HG03432 (cell line): ENCODE data around the gene ATG2A.

Experiments
- ATAC-seq: cut with Tn5 transposase; IDR thresholded peaks from one replicate; pipeline ENCODE4 v1.9.1; 2021; ENCODE audit warnings: mild to moderate bottlenecking, moderate library complexity; ENCODE audit not compliant: unreplicated experiment

The ATG2A gene

DNA sequence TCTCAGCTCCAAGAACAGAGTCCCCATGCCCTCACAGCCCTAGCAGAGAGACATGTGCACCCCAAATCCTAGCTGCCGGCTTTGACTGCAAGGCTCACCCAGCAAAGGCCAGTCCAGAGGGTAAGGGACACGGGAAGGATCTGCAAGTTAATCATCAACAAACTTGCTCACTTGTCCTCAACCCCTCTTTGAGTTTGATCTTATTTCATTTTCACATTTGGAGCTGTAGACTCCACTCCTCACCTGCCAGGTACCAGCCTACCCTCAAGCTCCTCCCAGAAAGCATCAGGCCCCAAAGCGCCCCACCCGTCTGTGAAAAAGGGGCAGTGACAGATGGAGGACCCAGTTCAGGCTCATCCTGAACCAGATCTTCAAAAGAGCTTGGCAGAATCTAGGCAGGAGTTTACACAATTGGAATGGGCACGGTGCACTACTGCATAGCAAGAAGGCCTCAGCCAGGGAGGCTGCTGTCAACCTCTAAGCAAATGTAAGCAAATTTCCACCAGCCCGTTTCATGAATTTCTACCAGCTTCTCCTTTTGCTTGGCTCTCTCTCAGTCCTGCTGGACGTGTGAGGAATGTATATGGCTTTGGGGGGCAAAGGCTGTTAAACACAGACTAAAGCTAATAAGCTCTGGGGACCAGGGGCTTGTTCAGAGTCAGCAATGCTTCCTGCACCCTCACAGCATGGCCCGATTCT is 44.1 kb downstream of the ATG2A start:
- ATAC-seq, result no peak

DNA sequence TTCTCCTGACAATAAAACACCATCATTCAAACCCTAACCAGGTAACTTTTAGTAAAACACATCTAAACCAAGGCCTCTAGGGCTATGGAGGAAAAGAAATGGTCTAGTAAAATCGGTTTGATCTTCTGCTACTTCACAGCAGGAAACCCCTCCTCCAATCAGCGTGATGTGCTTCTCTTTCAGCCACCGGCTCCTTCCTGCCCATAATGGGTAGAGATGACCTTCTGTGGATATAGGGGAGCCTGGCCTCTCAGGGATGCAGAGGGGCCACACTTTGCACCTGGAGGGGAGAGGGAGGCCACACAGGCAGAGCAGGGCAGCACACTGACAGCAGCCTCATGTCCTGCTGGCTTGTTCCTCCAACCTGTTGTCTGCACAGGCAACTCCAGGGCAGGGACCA is 45.5 kb downstream of the ATG2A start:
- no peak for ATAC-seq

DNA sequence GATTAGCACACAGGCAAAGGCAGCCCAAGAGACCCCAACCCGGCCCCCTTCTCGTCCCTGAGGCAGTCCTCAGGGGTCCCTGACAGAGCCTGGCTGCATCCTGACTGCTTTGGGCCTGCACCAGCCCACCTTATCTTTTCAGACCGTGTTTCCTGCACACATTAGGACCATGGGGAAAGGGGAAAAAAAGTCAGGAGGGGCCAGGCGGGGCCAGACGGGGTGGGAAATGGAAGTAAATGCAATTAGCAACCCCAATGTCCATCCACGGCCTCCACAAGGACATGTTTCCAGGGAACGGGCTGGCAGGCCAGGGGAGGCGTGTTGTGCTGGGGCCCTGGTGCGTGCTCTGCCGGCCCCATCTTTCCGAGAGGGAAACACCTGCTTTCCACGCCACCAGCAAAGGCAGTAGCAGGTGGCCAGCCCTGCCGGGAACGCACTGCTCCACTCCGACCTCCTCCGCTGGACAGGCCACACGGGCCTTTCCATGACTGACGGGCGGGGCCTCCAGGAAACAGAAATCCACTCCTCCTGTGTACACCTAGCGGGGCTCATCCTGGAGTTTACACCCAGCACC is 46.0 kb downstream of the ATG2A start:
- no peak for ATAC-seq

DNA sequence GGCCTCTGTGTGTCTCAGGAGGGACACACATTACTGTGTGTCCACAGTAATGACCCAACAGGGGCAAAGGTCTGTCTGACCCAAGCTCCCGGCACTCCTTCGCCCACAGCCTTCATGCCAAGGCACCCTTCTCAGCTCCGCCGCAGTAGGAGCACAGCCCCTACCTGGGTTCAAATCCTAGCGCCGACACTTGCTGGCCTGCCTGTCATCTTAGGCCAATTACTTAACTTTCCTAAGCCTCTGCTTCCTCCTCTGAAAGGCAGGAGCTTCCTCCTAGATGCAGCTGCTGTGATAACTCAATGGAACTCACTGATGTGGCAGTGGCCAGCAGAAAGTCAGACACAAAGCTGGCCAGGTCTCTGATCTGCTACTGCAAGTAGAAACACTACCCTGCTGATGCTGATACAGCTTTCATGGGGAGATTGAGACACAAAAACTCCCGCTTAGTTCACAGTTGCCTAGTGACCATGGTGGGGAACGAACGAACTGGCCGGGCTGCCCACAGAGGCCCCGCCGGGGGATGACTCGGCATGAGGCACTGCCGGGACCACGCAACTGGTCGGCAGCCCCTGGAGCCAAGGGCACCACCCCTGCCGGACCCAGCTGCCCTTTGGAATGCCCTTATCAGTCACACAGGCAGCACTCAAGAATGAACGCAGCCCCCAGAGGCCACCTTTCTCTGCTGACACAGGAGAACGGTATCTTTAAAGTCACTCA is 46.7 kb downstream of the ATG2A start:
- ATAC-seq, result no peak

DNA sequence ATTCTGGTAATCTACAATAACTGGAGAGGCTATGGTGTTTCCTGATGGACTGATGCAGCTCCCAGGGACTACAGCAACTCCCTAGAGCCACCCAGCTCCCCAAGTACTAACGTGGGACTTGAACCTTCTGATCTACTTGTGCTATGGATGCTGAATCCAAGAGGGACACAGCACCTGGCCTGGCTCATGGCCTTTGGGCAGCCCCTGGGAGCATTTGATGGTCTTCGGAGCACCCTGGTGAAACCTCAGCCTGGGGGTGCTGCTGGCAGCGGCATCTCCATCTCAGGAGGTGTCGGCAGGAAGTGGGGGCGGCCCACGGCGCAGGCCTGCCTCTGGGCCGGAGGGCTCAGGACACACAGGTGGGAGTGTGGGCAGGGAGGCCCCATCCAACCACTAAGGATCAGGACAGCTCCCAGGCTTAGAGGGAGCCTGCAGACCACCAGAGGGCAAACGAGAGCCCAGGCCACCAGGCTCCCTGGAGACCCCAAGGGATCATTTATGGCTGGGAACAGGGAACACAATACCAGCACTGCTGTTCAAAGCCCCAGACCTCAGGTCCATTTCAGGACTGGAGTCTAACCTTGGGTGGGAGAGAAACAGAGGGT is 47.3 kb downstream of the ATG2A start:
- no peak for ATAC-seq

DNA sequence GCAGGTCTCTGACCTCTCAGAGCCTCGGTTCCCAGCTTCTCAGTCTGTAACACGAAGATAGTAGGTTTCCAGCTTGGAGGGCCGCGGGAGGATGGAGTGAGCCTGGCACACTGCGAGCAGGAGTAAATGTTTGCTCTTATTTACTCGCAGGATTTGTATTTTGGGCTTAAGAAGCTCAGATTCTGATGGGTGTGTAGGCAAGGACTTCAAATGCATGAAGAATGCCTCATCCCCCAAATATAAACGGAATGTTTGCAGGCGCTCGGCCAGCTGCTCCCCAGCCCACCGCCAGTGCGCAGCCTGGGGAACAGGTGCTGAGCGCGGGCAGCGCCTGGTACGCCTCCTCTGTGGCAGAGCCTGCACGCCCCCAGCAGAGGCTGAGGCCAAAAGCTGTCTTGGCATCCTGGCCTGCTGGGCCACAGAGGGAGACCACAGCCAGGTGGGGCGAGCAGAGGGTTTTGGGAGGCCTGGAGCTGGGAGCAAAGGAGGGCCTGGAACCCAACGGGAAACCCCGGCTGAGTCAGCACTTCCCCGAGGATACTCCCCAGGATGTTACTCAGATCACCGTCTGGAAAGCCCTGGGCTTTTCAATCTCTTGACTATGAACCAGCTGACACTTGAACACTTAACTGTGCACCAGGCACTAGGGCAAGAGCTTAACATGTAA is 48.0 kb downstream of the ATG2A start:
- ATAC-seq, result no peak

DNA sequence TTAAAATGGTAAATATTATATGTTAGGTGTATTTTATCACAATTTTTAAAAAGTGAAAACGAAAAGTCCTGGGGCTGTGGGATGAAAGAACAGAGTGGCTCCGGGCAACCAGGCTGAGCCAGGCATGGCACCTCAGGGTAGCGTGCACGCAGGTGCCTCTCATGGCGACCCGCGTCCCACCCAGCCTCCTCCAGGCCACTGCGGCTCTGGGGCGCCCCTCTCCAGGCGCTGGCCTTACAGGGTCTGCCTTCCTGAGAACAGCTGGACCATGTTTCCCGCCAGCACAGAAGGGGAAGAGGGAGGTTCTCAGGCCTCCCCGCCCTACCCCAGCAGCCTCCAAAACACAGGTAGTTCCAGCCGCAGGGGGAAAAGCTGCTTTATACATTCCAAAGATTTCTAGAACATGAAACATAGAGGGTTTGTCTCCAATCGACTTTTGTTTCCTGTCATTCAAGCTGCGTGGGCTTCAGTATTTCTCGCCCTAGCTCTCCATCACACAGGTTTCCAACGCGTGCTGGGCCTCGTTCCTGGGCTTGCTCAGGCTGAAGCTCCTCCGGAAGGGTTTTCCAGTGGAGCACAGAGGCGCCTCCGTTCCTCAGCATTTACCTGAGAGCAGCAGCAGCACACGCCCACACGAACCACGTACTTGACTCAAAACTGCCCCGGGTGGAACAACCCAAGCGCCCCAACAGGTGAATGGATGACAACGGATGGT is 49.1 kb downstream of the ATG2A start:
- no peak for ATAC-seq

DNA sequence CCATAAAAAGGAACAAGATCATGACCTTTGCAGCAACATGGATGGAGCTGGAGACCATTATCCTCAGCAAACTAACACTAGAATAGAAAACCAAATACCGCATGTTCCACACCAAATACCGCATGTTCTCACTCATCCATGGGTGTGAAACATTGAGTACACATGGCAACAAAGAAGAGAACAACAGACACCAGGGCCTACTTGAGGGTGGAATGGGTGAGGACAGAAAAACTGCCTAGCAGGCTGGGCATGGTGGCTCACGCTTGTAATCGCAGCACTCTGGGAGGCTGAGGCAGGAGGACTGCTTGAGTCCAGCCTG is 50.9 kb downstream of the ATG2A start:
- no peak for ATAC-seq

DNA sequence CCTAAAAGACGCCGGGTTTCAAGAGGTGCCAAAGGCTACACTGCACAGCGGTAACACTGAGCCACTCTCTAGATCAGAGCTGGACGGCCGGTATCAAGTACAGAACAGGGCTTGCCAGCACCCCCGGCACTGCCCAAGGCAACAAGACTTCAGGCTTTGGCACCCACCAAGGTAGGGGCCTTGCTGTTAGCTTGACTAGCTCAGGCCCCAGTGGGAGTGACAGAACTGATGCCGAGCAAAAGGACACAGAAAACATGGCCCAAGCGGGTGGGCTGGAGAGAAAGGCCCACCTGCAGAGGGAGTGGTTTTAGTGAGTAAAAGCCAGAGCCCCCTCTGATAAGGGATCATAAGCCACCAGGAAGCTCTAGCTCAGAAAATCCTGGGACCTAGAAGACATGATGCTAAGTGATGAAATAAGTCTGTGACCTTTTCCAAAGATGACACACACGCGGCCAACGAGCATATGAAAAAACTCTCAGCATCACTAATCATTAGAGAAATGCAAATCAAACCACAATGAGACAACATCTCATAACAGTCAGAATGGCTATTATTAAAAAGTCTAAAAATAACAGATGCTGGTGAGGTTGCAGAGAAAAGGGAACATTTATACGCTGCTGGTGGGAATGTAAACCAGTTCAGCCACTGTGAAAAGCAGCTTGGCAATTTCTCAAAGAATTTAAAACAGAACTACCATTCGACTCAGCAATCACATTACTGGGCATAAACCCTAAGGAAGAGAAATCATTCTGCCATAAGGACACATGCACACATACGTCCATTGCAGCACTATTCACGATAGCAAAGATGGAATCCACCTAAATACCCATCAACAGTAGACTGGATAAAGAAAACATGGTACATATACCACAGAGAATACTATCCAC is 51.5 kb downstream of the ATG2A start:
- peak; percentile 41 for ATAC-seq

DNA sequence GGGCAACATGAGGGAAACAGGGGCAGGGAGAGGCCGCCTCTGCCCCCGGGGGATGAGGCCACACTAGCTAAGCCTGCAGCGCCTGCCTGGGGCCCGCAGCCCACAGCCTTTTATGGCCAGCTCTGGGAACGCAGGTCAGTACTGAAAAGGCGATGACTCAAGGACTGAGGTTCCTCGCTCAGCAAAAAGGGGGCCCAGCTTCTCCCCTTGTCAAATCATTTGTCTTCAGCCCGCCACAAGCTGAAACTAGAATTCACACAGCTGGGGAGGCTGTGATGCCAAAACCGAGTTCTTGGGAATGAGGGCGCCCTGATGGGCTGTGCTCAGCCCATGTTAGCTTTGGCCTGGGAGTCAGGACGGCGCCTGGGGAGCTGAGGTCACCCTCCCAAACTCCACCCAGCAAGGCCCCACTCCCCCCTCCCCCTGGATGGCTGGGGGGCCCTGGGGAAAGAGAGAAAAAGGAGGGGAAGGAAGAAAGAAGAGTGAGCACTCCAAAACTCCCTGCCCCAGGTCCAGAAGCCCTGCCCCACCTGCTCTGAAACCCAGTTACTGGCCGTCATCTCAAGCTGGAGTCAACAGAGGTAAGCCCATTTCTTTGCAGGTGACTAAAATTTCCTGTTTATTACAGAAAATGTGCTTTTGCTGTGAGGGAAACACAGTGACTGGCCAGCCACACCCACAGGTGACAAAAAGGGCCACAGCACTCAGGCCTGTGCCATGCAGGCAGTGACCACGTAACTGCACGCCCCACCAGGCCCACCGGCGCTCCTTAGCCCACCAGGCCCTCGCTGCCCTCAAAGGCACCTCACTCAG is 52.3 kb downstream of the ATG2A start:
- peak; percentile 19 for ATAC-seq

DNA sequence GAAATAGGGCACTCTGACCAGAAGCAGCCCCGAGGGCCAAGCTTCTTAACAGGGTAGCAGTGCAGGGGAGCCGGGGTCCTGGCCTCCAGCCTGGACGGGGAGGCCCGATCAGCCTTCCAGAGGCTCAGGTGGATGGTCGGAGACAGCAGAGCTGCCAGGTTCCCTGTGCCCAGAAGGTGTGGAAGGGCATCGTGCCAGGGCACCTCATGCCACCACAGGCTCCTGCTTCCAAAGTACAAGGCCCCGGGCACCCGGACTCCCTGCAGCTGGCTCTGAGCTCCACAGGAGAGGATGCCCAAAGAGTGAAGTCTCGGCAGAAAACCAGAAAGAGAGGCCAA is 52.9 kb downstream of the ATG2A start:
- no peak for ATAC-seq

DNA sequence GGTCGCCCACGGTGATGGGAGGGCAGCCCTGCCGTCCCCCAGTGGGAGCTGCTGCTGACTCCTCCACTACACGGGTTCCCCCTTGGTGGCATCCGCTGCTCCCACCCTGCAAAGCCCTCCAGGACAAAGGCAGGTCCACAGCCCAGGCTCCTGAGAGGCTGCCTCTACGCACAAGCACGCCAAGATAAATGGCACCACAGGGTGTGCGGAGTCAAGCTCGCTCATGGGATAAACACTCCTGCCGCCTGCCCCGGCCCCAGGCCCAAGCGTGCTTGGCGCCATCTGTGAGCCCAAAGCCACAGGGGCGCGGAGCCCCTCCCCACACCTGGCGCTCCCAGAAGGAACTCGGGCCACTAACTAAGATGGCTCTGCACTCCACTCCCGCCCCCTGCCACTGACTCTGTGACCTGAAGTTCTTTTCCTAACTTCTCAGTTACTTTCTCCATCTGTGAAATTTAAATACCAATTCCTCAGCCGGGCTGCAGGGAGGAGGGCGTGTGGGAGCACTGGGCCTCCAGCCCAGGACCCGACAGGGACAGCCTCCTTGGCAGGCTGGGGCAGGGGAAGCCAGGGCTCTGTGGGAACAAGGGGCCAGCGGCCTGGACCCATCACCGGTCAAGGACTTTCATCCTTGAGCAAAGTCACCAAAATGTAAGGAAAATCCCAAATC is 53.5 kb downstream of the ATG2A start:
- ATAC-seq, result no peak

DNA sequence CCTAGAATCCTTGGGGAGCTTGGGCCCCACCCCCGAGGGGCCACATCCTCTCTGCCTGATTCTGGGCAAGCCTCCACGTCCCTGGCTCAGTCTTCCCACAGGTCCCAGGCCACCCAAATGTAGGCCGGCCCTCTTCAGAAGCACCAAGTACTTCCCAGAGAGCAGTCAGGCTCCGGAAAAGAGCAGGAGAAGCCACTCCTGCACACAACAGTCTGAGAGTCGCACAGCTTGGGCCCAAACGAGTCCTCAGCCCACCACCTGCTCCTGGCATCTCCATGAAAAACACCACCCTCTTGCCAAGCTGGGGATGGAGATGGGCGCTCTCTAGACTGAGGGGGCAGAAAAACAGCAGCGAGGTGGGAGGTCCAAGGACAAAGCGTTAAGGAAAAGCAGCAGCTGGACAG is 54.0 kb downstream of the ATG2A start:
- ATAC-seq, result no peak

DNA sequence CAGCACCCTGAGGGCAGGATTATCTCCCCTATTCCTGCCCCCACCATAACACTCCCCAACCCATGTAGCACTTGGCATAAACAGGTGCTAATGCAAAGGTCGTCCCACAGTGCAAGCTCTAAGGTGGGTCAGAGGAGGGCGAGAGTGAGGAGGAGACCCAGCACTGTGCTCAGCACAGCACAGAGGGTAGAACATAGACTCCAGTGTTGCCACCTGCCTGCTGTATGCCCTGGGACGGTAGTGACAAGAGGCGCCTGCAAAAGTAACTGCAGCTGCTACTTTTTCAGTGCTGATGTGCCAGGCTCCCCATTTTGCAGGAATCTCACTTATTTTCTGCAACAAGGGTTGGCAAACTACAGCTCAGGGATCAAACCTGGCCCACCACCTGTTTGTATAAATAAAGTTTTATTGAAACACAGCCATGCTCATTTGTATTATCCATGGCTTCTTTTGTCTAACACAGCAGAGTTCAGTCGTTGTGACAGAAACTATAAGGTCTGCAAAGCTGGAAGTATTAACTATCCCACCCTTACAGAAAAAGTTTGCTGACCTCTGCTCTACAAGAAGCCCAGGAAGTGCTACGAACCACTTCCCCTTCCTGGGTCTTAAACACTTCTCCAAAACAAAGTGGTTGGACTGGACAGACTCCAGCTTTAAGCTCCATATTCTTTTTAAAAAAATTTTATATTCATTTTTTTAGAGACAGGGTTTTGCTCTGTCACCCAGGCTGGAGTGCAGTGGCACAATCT is 55.6 kb downstream of the ATG2A start:
- no peak for ATAC-seq

DNA sequence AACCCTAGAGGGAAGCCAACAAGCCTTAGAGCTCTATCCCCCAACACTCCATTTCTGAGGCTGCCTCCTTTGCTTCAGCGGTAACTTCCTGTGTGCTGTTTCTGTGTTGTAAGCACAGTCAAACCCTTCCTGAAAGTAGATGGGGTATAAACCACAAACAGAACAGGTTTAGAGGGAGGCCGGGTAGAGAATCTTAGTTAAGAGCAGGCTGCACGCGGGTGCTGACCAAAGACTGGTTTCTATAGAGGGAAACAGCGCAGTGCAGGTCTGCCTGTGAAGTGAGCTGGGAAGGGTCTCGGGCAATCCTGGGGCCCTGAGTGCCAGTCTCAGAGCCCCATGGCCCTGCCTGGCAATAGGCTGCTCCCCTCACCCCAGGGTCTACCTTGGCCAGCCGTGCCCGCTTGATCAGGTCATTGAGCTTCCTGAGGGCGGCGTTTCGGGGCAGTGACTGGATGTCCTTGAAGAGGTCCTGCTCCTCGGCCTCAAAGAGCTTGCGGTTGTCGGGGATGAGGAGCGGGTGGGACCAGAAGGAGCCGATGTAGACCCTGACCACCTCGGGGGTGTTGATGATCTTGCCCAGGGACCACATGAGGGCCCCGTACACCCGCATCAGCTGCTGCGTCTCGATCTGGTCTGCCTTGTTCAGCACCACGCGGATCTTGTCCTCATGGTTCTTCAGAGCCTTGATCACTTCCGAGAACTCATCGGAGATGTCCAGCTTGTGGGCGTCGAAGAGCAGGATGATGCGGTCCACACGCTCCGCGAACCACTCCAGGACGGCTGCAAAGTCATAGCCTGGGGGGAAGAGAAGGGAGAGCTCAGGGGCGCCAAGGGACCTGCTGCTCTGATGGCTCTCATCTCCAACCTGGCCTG is 57.2 kb downstream of the ATG2A start:
- ATAC-seq, result peak; percentile 69

DNA sequence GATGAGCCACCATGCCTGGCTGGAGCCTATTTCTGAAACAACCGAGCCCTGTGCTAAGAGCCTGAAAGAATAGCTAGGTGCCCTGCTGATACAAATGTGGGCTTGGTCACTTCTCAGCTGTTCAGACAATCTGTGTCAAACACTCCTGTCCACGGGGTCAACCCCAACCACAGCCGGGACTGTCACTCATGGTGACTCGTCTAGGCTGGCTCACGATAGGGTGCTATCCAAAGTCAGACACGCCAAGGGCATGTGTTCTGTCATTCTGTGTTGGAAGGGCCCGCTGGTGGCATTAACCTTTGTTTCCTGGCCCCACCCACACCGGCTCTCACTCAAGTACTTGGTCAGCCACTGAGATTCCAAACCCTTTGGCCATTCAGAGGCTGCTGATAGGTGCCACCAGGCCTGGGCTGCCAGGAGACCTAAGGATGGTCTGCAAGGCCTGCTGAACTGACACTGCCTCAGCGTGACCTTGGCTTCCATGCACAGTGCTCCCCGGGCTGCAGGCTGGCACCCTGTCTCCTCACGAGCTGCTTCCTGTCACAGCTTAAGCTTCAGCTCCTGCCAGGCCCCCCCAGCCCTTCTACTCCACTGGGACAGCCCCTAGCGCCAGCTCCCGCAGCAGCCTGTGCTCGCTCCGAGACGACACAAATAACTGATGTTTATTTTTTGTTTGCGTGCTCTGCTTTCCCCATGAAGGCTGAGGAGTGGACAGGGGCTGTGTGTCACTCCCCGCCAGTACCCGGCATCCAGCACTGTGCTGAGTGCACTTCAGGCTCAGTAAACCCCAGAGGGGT is 58.3 kb downstream of the ATG2A start:
- ATAC-seq, result peak; percentile 26
